K562 (cell line): ENCODE measurements around the gene KYAT1.

Experiments
- ZBTB7A ChIP-seq: IDR thresholded peaks from 2 replicates; pipeline ENCODE4 v1.6.1; 2011; ENCODE audit warnings: low read depth, mild to moderate bottlenecking, low read length, moderate library complexity, borderline replicate concordance; ENCODE audit not compliant: control insufficient read depth
- TF ChIP-seq, protein P1 (sequence below): fragments of 200-400 bp; formaldehyde crosslinking; IDR thresholded peaks from 2 replicates; pipeline ENCODE4 v1.6.1; 2017; ENCODE audit warnings: mild to moderate bottlenecking, low read depth, low read length, moderate library complexity
- TF ChIP-seq, protein P2 (sequence below): sonication (generic); formaldehyde crosslinking; IDR thresholded peaks from 2 replicates; pipeline ENCODE4 v1.8.0; 2022; ENCODE audit warnings: mild to moderate bottlenecking, low read depth, missing genetic modification reagents
- TF ChIP-seq, protein P3 (sequence below): fragments of 200-800 bp; sonication (Bioruptor generic); IDR thresholded peaks from 2 replicates; pipeline ENCODE4 v1.6.1; 2016; ENCODE audit warnings: missing genetic modification characterization, missing compliant biosample characterization

DNA sequence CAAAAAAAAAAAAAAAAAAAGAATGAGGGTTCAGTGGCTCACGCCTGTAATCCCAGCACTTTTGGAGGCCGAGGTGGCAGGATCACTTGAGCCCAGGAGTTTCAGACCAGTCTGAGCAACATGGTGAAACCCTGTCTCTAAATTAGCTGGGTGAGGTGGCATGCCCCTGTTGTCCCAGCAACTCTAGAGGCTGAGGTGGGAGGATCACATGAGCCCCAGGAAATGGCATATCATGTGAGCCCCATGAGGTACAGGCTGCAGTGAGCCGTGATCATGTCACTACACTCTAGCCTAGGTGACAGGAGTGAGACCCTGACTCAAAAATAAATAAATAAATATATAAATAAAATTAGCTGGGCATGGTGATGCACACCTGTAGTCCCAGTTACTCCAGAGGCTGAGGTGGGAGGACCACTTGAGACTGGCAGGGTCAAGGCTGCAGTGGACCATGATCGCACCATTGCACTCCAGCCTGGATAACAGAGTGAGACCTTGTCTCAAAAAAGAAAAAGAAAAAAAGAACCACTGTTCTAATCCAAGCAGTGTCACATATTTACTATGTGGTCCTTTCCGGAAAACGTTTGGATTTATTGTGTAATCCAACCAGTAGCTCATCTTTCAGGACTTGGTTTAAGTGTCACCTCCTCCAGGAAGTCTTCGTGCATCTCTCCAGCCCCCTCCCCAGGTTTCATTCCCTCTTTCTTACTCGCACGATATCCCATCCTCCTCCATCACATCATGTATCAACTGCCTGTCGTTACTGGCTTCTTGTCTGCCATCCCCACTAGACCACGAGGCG is 39.9 kb downstream of the KYAT1 start:
- TF ChIP-seq, protein P1, sequence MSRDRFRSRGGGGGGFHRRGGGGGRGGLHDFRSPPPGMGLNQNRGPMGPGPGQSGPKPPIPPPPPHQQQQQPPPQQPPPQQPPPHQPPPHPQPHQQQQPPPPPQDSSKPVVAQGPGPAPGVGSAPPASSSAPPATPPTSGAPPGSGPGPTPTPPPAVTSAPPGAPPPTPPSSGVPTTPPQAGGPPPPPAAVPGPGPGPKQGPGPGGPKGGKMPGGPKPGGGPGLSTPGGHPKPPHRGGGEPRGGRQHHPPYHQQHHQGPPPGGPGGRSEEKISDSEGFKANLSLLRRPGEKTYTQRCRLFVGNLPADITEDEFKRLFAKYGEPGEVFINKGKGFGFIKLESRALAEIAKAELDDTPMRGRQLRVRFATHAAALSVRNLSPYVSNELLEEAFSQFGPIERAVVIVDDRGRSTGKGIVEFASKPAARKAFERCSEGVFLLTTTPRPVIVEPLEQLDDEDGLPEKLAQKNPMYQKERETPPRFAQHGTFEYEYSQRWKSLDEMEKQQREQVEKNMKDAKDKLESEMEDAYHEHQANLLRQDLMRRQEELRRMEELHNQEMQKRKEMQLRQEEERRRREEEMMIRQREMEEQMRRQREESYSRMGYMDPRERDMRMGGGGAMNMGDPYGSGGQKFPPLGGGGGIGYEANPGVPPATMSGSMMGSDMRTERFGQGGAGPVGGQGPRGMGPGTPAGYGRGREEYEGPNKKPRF = no peak
- TF ChIP-seq, protein P2, sequence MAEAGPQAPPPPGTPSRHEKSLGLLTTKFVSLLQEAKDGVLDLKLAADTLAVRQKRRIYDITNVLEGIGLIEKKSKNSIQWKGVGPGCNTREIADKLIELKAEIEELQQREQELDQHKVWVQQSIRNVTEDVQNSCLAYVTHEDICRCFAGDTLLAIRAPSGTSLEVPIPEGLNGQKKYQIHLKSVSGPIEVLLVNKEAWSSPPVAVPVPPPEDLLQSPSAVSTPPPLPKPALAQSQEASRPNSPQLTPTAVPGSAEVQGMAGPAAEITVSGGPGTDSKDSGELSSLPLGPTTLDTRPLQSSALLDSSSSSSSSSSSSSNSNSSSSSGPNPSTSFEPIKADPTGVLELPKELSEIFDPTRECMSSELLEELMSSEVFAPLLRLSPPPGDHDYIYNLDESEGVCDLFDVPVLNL (CRISPR knock-in tag) = no peak
- TF ChIP-seq, protein P3, sequence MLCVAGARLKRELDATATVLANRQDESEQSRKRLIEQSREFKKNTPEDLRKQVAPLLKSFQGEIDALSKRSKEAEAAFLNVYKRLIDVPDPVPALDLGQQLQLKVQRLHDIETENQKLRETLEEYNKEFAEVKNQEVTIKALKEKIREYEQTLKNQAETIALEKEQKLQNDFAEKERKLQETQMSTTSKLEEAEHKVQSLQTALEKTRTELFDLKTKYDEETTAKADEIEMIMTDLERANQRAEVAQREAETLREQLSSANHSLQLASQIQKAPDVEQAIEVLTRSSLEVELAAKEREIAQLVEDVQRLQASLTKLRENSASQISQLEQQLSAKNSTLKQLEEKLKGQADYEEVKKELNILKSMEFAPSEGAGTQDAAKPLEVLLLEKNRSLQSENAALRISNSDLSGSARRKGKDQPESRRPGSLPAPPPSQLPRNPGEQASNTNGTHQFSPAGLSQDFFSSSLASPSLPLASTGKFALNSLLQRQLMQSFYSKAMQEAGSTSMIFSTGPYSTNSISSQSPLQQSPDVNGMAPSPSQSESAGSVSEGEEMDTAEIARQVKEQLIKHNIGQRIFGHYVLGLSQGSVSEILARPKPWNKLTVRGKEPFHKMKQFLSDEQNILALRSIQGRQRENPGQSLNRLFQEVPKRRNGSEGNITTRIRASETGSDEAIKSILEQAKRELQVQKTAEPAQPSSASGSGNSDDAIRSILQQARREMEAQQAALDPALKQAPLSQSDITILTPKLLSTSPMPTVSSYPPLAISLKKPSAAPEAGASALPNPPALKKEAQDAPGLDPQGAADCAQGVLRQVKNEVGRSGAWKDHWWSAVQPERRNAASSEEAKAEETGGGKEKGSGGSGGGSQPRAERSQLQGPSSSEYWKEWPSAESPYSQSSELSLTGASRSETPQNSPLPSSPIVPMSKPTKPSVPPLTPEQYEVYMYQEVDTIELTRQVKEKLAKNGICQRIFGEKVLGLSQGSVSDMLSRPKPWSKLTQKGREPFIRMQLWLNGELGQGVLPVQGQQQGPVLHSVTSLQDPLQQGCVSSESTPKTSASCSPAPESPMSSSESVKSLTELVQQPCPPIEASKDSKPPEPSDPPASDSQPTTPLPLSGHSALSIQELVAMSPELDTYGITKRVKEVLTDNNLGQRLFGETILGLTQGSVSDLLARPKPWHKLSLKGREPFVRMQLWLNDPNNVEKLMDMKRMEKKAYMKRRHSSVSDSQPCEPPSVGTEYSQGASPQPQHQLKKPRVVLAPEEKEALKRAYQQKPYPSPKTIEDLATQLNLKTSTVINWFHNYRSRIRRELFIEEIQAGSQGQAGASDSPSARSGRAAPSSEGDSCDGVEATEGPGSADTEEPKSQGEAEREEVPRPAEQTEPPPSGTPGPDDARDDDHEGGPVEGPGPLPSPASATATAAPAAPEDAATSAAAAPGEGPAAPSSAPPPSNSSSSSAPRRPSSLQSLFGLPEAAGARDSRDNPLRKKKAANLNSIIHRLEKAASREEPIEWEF (CRISPR knock-in tag) = no peak
- no peak for TF ChIP-seq ZBTB7A
